ENCODE data around the gene SLC8A2.

DNA sequence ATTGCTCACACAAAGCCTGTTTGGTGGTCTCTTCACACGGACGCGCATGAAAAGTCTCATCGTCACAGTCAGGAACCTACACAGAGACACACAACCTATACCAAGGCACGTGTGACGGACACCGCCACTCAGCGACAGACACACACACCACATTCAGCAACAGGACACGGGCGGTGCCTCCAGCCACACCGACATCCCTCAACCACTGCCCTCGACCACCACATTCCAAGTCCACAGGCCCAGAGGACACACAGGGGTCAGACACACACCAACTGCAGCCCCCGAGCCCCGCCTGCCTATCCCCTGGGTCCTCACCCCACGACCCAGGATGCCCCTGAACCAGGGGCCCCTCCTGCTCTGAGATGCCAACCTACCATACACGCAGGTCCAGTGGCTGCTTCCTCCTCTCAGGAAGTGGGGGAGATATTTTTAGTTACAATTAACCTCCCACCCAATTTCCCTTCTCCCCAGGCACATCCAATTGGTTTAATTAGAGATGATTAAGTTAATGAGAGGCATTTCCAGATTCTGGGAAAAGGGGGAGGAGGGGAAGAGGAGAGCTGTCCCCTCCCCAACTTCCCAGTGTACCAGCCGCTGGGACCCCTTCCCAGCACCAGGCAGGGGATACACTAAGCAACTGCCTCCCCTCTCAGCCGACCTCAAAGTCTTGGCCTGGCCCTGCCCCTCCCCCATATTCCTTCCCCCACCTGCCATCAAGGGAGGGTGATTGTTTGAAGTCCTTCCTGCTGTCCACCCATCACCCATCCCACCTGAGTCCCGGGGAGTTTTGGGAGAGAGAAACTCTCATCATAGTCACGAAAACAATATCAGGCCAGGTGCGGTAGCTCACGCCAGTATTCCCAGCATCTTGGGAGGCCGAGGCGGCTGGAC, 72.7 kb downstream of the SLC8A2 start:
- TF ChIP-seq, protein P1, sequence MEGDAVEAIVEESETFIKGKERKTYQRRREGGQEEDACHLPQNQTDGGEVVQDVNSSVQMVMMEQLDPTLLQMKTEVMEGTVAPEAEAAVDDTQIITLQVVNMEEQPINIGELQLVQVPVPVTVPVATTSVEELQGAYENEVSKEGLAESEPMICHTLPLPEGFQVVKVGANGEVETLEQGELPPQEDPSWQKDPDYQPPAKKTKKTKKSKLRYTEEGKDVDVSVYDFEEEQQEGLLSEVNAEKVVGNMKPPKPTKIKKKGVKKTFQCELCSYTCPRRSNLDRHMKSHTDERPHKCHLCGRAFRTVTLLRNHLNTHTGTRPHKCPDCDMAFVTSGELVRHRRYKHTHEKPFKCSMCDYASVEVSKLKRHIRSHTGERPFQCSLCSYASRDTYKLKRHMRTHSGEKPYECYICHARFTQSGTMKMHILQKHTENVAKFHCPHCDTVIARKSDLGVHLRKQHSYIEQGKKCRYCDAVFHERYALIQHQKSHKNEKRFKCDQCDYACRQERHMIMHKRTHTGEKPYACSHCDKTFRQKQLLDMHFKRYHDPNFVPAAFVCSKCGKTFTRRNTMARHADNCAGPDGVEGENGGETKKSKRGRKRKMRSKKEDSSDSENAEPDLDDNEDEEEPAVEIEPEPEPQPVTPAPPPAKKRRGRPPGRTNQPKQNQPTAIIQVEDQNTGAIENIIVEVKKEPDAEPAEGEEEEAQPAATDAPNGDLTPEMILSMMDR (IDR thresholded peaks at IDR 0.05; ENCODE audit: poor library complexity, severe bottlenecking): no peak
- no peak for TF ChIP-seq EP300 (conservative IDR thresholded peaks at IDR 0.05; ENCODE audit: poor library complexity, severe bottlenecking)
- TF ChIP-seq, protein P2, sequence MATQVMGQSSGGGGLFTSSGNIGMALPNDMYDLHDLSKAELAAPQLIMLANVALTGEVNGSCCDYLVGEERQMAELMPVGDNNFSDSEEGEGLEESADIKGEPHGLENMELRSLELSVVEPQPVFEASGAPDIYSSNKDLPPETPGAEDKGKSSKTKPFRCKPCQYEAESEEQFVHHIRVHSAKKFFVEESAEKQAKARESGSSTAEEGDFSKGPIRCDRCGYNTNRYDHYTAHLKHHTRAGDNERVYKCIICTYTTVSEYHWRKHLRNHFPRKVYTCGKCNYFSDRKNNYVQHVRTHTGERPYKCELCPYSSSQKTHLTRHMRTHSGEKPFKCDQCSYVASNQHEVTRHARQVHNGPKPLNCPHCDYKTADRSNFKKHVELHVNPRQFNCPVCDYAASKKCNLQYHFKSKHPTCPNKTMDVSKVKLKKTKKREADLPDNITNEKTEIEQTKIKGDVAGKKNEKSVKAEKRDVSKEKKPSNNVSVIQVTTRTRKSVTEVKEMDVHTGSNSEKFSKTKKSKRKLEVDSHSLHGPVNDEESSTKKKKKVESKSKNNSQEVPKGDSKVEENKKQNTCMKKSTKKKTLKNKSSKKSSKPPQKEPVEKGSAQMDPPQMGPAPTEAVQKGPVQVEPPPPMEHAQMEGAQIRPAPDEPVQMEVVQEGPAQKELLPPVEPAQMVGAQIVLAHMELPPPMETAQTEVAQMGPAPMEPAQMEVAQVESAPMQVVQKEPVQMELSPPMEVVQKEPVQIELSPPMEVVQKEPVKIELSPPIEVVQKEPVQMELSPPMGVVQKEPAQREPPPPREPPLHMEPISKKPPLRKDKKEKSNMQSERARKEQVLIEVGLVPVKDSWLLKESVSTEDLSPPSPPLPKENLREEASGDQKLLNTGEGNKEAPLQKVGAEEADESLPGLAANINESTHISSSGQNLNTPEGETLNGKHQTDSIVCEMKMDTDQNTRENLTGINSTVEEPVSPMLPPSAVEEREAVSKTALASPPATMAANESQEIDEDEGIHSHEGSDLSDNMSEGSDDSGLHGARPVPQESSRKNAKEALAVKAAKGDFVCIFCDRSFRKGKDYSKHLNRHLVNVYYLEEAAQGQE (IDR thresholded peaks at IDR 0.05; ENCODE audit: borderline replicate concordance): no peak
